GM19193 (cell line): Measurements from ENCODE around the gene SLC41A2.

ENCODE experiments used
- POLR2A ChIP-seq: IDR thresholded peaks from 4 replicates; pipeline ENCODE4 v1.6.1; 2011; ENCODE audit not compliant: insufficient read depth, insufficient read length; ENCODE audit errors: extremely low read depth

The SLC41A2 gene

DNA sequence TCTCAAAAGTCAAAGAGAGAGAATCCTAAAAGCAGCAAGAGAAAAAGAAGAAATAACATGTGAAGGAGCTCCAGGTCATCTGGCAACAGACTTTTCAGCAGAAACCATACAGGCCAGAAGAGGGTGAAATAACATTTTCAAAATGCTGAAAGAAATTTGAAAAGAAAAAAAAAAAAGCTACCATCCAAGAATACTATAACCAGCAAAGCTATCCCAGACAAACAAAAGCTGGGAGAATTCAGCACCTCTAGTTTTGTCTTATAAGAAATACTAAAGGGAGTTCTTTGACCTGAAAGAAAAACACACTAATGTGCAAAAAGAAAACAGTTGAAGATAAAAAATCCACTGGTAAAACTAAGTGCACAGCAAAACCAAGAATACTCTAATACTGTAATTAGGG, 36.8 kb downstream of the SLC41A2 start:
- no peak for TF ChIP-seq POLR2A

DNA sequence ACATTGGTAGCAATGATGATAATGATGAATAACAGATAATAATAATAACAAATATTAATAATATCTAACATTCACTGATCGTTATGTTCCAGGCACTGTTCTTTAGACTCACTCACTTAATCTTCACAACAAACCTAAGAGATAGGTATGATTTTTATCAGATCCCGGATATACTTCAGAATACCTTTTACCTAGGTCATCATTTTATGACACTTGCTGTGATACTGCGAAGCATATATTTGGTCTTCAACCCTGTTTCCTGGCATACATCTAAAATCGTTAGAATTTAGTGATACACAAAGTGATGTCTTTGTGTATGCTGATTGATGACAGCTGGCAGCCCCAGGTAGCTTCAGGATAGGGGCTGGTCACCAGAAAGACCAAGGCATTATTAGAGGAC, 46.1 kb downstream of the SLC41A2 start:
- TF ChIP-seq POLR2A = no peak

GRCh38 chr12:104910196-104910840, 47.8 kb downstream of the SLC41A2 start:
- TF ChIP-seq POLR2A = no peak

- no peak for TF ChIP-seq POLR2A
Observed at GRCh38 chr12:104909761-104910160, 48.3 kb downstream of the SLC41A2 start.
